ENCODE results near the gene PDLIM7.

DNA sequence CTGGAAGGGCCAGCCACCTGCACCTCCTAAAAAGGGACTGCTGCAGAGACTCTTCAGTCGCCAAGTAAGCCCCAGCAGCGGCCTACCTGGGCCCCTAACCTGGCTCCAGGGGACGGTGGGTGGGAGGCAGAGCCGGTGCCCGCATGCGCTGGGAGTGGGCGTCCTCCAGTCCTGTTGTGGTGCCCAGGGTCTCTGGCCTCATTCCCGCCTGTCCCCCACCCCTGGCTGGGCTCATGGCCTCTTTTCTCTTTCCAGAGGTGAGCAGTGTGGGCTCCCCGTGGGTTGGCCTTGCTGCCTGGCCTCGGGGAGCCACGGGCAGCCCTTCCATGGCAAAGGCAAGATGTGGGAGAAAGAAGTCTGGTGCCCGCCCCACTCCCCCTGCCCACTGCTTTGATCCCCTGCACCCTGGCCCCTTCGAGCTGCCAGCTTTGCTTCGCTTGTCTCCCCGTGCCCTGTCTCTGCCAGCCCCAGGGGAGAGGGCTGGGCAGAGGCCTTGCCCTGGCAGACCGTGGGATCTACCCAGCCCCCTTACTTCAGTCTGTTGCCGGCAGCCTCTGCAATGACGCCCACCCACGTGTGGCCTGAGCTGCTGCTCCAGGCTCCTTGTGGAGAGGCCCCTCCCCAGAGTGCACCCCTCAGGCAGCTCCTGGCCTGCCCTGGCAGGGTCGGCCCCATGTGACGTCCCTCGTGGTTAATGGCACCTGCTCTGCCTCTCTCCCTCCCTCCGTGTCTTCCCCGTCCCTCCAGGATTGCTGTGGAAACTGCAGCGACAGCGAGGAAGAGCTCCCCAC lies 56.2 kb downstream of the PDLIM7 start:
- TF ChIP-seq, protein P1, sequence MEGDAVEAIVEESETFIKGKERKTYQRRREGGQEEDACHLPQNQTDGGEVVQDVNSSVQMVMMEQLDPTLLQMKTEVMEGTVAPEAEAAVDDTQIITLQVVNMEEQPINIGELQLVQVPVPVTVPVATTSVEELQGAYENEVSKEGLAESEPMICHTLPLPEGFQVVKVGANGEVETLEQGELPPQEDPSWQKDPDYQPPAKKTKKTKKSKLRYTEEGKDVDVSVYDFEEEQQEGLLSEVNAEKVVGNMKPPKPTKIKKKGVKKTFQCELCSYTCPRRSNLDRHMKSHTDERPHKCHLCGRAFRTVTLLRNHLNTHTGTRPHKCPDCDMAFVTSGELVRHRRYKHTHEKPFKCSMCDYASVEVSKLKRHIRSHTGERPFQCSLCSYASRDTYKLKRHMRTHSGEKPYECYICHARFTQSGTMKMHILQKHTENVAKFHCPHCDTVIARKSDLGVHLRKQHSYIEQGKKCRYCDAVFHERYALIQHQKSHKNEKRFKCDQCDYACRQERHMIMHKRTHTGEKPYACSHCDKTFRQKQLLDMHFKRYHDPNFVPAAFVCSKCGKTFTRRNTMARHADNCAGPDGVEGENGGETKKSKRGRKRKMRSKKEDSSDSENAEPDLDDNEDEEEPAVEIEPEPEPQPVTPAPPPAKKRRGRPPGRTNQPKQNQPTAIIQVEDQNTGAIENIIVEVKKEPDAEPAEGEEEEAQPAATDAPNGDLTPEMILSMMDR (conservative IDR thresholded peaks at IDR 0.05; ENCODE audit: low read length) = no peak
- TF ChIP-seq EZH2phosphoT487 (IDR thresholded peaks at IDR 0.05; ENCODE audit: borderline replicate concordance, low read depth, low read length) = no peak

Measured in OCI-LY7 (cell line).